Esophagus muscularis mucosa (tissue), 4 donors: ENCODE results near the gene PADI4.

Experiments
- EP300 ChIP-seq: sonication (generic); formaldehyde crosslinking; IDR thresholded peaks from one replicate; pipeline ENCODE4 v1.6.1; 2017; ENCODE audit warnings: antibody characterized with exemption
- POLR2A ChIP-seq: fragments of 450-650 bp; IDR thresholded peaks from one replicate; pipeline ENCODE4 v1.6.1; 2017; ENCODE audit warnings: antibody characterized with exemption, moderate library complexity, mild to moderate bottlenecking, low read depth
- POLR2AphosphoS5 ChIP-seq, 2 donors: sonication (generic); formaldehyde crosslinking; IDR thresholded peaks; one replicate each; pipeline ENCODE4 v1.6.1; 2017; ENCODE audit warnings: antibody characterized with exemption in 2 of 2
- TF ChIP-seq, protein P1 (sequence below), 3 experiments: fragments of 200-600 bp in 2 of 3; fragments of 450-650 bp in 1 of 3; sonication (generic) in 2 of 3; IDR thresholded peaks; one replicate each; pipeline ENCODE4 v1.5.1; 2017 to 2019; ENCODE audit warnings: antibody characterized with exemption in 3 of 3, mild to moderate bottlenecking in 2 of 3, moderate library complexity in 1 of 3

DNA sequence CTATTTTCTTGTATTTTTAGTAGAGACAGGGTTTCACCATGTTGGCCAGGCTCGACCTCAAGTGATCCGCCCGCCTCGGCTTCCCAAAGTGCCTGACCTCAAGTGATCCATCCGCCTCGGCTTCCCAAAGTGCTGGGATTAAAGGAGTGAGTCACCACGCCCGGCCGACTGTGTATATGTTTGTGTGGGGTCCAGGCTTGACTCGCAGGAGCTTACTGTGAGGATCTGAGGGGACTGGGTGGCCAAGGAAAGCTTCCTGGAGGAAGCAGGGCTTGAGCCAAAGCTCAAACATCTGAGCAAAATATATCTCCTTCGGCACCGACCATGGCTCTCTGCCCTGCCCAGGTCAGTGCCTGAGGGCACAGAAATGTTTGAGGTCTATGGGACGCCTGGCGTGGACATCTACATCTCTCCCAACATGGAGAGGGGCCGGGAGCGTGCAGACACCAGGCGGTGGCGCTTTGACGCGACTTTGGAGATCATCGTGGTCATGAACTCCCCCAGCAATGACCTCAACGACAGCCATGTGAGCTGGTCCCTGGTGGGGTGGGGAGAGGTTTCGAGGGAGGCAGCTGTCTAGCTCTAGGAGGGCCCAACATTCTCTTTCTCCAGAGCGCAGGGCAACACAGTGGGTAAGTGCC, 48.6 kb upstream of the PADI4 start:
- no peak for TF ChIP-seq EP300
- TF ChIP-seq, protein P1, sequence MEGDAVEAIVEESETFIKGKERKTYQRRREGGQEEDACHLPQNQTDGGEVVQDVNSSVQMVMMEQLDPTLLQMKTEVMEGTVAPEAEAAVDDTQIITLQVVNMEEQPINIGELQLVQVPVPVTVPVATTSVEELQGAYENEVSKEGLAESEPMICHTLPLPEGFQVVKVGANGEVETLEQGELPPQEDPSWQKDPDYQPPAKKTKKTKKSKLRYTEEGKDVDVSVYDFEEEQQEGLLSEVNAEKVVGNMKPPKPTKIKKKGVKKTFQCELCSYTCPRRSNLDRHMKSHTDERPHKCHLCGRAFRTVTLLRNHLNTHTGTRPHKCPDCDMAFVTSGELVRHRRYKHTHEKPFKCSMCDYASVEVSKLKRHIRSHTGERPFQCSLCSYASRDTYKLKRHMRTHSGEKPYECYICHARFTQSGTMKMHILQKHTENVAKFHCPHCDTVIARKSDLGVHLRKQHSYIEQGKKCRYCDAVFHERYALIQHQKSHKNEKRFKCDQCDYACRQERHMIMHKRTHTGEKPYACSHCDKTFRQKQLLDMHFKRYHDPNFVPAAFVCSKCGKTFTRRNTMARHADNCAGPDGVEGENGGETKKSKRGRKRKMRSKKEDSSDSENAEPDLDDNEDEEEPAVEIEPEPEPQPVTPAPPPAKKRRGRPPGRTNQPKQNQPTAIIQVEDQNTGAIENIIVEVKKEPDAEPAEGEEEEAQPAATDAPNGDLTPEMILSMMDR (IDR thresholded peaks at IDR 0.05), result no peak
- TF ChIP-seq POLR2A, result no peak
- TF ChIP-seq POLR2AphosphoS5 (IDR thresholded peaks at IDR 0.05), result no peak
